HepG2 (cell line): ENCODE measurements around the gene RIPK1. TPM values are rescaled to one million over a fixed set of nuclear protein-coding genes. Genes with fewer than 3 reads are reported as not detected.
A peak's percentile ranks its signal among the peaks of the same experiment; 100 is the strongest.

Experiments
- ARID4A ChIP-seq: sonication (generic); formaldehyde crosslinking; IDR thresholded peaks from 2 replicates; pipeline ENCODE4 v1.5.0; 2020; ENCODE audit warnings: mild to moderate bottlenecking, missing genetic modification reagents, borderline replicate concordance
- ASH2L ChIP-seq: fragments of 300-600, 200-600 bp; sonication (generic); IDR thresholded peaks from 2 replicates; pipeline ENCODE4 v1.7.0; 2017; ENCODE audit warnings: low read depth, mild to moderate bottlenecking, moderate library complexity, mixed read lengths, low read length; ENCODE audit not compliant: insufficient read length
- GATAD2A ChIP-seq: IDR thresholded peaks from 2 replicates; pipeline ENCODE4 v1.6.1; 2016
- KAT2B ChIP-seq: fragments of 150-350 bp; IDR thresholded peaks from 2 replicates; pipeline ENCODE4 v1.6.1; 2014; ENCODE audit warnings: low read depth, low read length, borderline replicate concordance
- KAT7 ChIP-seq: IDR thresholded peaks from 2 replicates; pipeline ENCODE4 v1.6.1; 2018; ENCODE audit warnings: borderline replicate concordance, missing compliant biosample characterization
- MBD4 ChIP-seq: IDR thresholded peaks from 2 replicates; pipeline ENCODE4 v1.6.1; 2012; ENCODE audit warnings: low read length, inconsistent platforms, borderline replicate concordance
- MTA1 ChIP-seq: sonication (generic); formaldehyde crosslinking; IDR thresholded peaks from 2 replicates; pipeline ENCODE4 v1.4.0; 2020; ENCODE audit warnings: missing genetic modification reagents, mild to moderate bottlenecking, borderline replicate concordance
- PHB2 ChIP-seq: fragments of 450-650 bp; IDR thresholded peaks from 2 replicates; pipeline ENCODE4 v1.6.1; 2018; ENCODE audit not compliant: partially characterized antibody
- RBFOX2 ChIP-seq: fragments of 200-400 bp; formaldehyde crosslinking; IDR thresholded peaks from 2 replicates; pipeline ENCODE4 v1.6.1; 2017; ENCODE audit warnings: low read depth, mild to moderate bottlenecking, low read length
- SIX1 ChIP-seq: sonication (generic); formaldehyde crosslinking; IDR thresholded peaks from 2 replicates; pipeline ENCODE4 v1.4.0; 2020; ENCODE audit warnings: missing genetic modification reagents, borderline replicate concordance
- SMAD9 ChIP-seq: sonication (generic); formaldehyde crosslinking; IDR thresholded peaks from 2 replicates; pipeline ENCODE4 v1.5.1; 2020; ENCODE audit warnings: mild to moderate bottlenecking, missing genetic modification reagents
- SMARCC2 ChIP-seq: fragments of 450-650 bp; IDR thresholded peaks from 2 replicates; pipeline ENCODE4 v1.6.1; 2017; ENCODE audit warnings: antibody characterized with exemption, mild to moderate bottlenecking
- TBL1XR1 ChIP-seq: fragments of 150-350 bp; IDR thresholded peaks from 2 replicates; pipeline ENCODE4 v1.6.1; 2014; ENCODE audit warnings: borderline replicate concordance, low read length; ENCODE audit not compliant: partially characterized antibody
- TOPORS ChIP-seq: sonication (generic); formaldehyde crosslinking; IDR thresholded peaks from 2 replicates; pipeline ENCODE4 v1.8.0; 2023; ENCODE audit warnings: mild to moderate bottlenecking, missing genetic modification reagents
- ZBTB14 ChIP-seq: sonication (generic); formaldehyde crosslinking; IDR thresholded peaks from 2 replicates; pipeline ENCODE4 v1.4.0; 2020; ENCODE audit warnings: missing genetic modification reagents
- ZNF329 ChIP-seq: sonication (generic); formaldehyde crosslinking; IDR thresholded peaks from 2 replicates; pipeline ENCODE4 v1.9.0; 2021; ENCODE audit warnings: low read depth, mild to moderate bottlenecking, missing genetic modification reagents
- ZNF446 ChIP-seq: sonication (generic); formaldehyde crosslinking; IDR thresholded peaks from 2 replicates; pipeline ENCODE4 v1.5.0; 2020; ENCODE audit warnings: mild to moderate bottlenecking, missing genetic modification reagents
- ZNF660 ChIP-seq: sonication (generic); formaldehyde crosslinking; IDR thresholded peaks from 2 replicates; pipeline ENCODE4 v1.5.1; 2020; ENCODE audit warnings: mild to moderate bottlenecking, low read depth, missing genetic modification reagents, borderline replicate concordance
- ZNF770 ChIP-seq: sonication (generic); formaldehyde crosslinking; IDR thresholded peaks from 2 replicates; pipeline ENCODE4 v1.5.0; 2020; ENCODE audit warnings: mild to moderate bottlenecking, missing genetic modification reagents
- polyA plus RNA-seq, 8 experiments: library from polyadenylated mRNA; depleted of rRNA in 3 of 8; stranded (reverse) in 7 of 8; unstranded in 1 of 8; fragments of >200 nt; fragmentation: Illumina TruSeq in 4 of 8; extraction: Trizol in 4 of 8; gene quantifications; 2 replicates each; pipeline versions ENCODE4 v1.2.1 to v1.2.3, GENCODE V29; 2011 to 2016; ENCODE audit warnings: low read depth in 4 of 8, missing spikeins in 1 of 8, mixed read lengths in 1 of 8; ENCODE audit not compliant: insufficient read depth in 1 of 8
- total RNA-seq, 5 experiments: library from RNA; depleted of rRNA; stranded (reverse); fragments of >200 nt; fragmentation: Illumina TruSeq; extraction: Trizol; gene quantifications; 2 replicates each; pipeline ENCODE4 v1.2.3, GENCODE V29; 2016; ENCODE audit warnings: low read depth in 1 of 5

The RIPK1 gene
- total and polyA plus RNA-seq, 2 of the 13 experiments (the other 11 are each of a cell fraction or from before 2014, with no cell fraction given): 9.0 to 10.3 TPM

- TF ChIP-seq KAT2B (no peak), MBD4 (no peak), ZNF329 (CRISPR knock-in tag) (peak; percentile 89), ZNF770 (CRISPR knock-in tag) (peak; percentile 68; the same call in 1 of the 2 replicates), GATAD2A (CRISPR knock-in tag) (no peak), ASH2L (peak; percentile 52), RBFOX2 (peak; percentile 99), ZNF660 (CRISPR knock-in tag) (no peak), MTA1 (CRISPR knock-in tag) (peak; percentile 60), TOPORS (CRISPR knock-in tag) (no peak), PHB2 (no peak), KAT7 (CRISPR knock-in tag) (peak; percentile 44; the same call in 1 of the 2 replicates), ZNF446 (CRISPR knock-in tag) (no peak), SMARCC2 (peak; percentile 58; the same call in 1 of the 2 replicates), SMAD9 (CRISPR knock-in tag) (no peak), TBL1XR1 (peak; percentile 25), ZBTB14 (CRISPR knock-in tag) (0 out of 2 replicates have a peak, but pooled peaks have one; percentile 25), ARID4A (peak; percentile 94), SIX1 (CRISPR knock-in tag) (0 out of 2 replicates have a peak, but pooled peaks have one; percentile 22)
Measured at GRCh38 chr6:3157131-3157933, 89.0 kb downstream of the RIPK1 start, which contains the start of gene TUBB2A (continued).
